Panc1 (cell line): ENCODE results near the gene TET3. TPM values are rescaled to one million over a fixed set of nuclear protein-coding genes. Genes with fewer than 3 reads are reported as not detected.

Experiments
- ATAC-seq: fragments of 200-7000 bp; cut with Tn5 transposase; 2 replicates; pipeline ENCODE4 v1.9.1; 2020; ENCODE audit warnings: mild to moderate bottlenecking, moderate library complexity
- BruUV-seq: library from RNA; stranded (reverse); fragments of 400-500 nt; replicated peaks from 2 replicates; lab custom pipeline; 2021; lab: Mats Ljungman, UMichigan
- CTCF ChIA-PET: fragments of 300-600 bp; sonication (Branson Sonifier 250); formaldehyde crosslinking; loops from one replicate; lab custom pipeline; 2022; ENCODE audit warnings: antibody characterized with exemption; lab: Charles Lee
- POLR2A ChIA-PET: fragments of 300-600 bp; sonication (Branson Sonifier 250); formaldehyde crosslinking; loops from one replicate; lab custom pipeline; 2022; ENCODE audit warnings: antibody characterized with exemption; lab: Charles Lee
- DNase-seq: peaks from one replicate; pipeline ENCODE4 v3.0.0-alpha.2; 2010; ENCODE audit warnings: low read depth, low spot score
- H3K27ac ChIP-seq: 2 replicates; pipeline ENCODE4 v1.5.1; 2011; ENCODE audit warnings: mild to moderate bottlenecking, low read length, inconsistent platforms
- H3K27me3 ChIP-seq: fragments of 200-500 bp; sonication (Bioruptor generic); 2 replicates; pipeline ENCODE4 v1.6.0; 2014; ENCODE audit warnings: low read length, inconsistent platforms; ENCODE audit not compliant: control insufficient read depth, insufficient read depth
- H3K36me3 ChIP-seq: fragments of 200-500 bp; sonication (Bioruptor generic); 2 replicates; pipeline ENCODE4 v1.5.1; 2014; ENCODE audit warnings: inconsistent platforms, mild to moderate bottlenecking, low read length, moderate library complexity; ENCODE audit not compliant: control insufficient read depth, insufficient read depth
- H3K4me1 ChIP-seq: 2 replicates; pipeline ENCODE4 v1.5.1; 2011; ENCODE audit warnings: inconsistent platforms, mild to moderate bottlenecking, low read length, moderate library complexity; ENCODE audit not compliant: control insufficient read depth, insufficient read depth
- H3K4me3 ChIP-seq, 2 experiments: 2 replicates each; pipeline ENCODE4 v1.5.1; 2011 to 2012; ENCODE audit warnings: low read depth in 2 of 2, low read length in 2 of 2, mild to moderate bottlenecking in 2 of 2, inconsistent platforms in 1 of 2, moderate library complexity in 1 of 2
- H3K9me3 ChIP-seq: fragments of 200-500 bp; sonication (Bioruptor generic); 2 replicates; pipeline ENCODE4 v1.5.1; 2014; ENCODE audit warnings: low read depth, mild to moderate bottlenecking, inconsistent platforms, low read length, moderate library complexity; ENCODE audit not compliant: control insufficient read depth, insufficient read depth
- CTCF ChIP-seq: fragments of 450-650 bp; IDR thresholded peaks from 2 replicates; pipeline ENCODE4 v1.5.1; 2017; ENCODE audit warnings: mild to moderate bottlenecking
- POLR2AphosphoS5 ChIP-seq: IDR thresholded peaks from 2 replicates; pipeline ENCODE4 v1.6.1; 2012; ENCODE audit warnings: mild to moderate bottlenecking, low read depth, low read length, moderate library complexity
- REST ChIP-seq, 2 experiments: IDR thresholded peaks; 2 replicates each; pipeline ENCODE4 v1.6.1; 2011 to 2012; ENCODE audit warnings: low read depth in 2 of 2, control low read depth in 1 of 2, low read length in 1 of 2, mild to moderate bottlenecking in 1 of 2, moderate library complexity in 1 of 2; ENCODE audit not compliant: insufficient read depth in 1 of 2
- SIN3A ChIP-seq: IDR thresholded peaks from 2 replicates; pipeline ENCODE4 v1.6.1; 2012; ENCODE audit warnings: low read depth, mild to moderate bottlenecking, low read length, moderate library complexity, borderline replicate concordance; ENCODE audit not compliant: insufficient read depth
- TCF7L2 ChIP-seq: IDR thresholded peaks from 2 replicates; pipeline ENCODE4 v1.6.1; 2011; ENCODE audit warnings: mild to moderate bottlenecking, low read depth, low read length, inconsistent platforms
- in situ Hi-C: cut with HindIII; loops from 2 replicates; pipeline ENCODE4 v1.10.0; 2016; ENCODE audit warnings: low sequenced_read_pairs, low pct_unique_long_range_greater_than_20kb
- intact Hi-C: fragments of 100-400 bp; cut with micrococcal nuclease; formaldehyde crosslinking; loops from one replicate; pipeline ENCODE4 v1.10.0; 2022; ENCODE audit not compliant: unreplicated experiment
- total RNA-seq: library from RNA; stranded (reverse); gene quantifications from one replicate; pipeline ENCODE4 v1.2.1, GENCODE V29; 2021; ENCODE audit not compliant: unreplicated experiment

The TET3 gene
- total RNA-seq, 1 experiment from 2014 or later, result 13.1 TPM

GRCh38 chr2:73968357-73968937, 16.3 kb upstream of the TET3 start:
- ChIA-PET CTCF (interaction anchor here (0.6 to 0.7 kb wide), 2 partner anchors 142 to 189 kb away, joined by 5 to 9 read pairs; partner anchors contain the start of gene DUSP11), POLR2A (no interaction called here)
- in situ Hi-C loops (no loop called here), intact Hi-C loops (no loop called here)
- BruUV-seq, result no TSS peak
- no peaks in the 10 kb centered on the region for H3K27me3 ChIP-seq
- H3K9me3 ChIP-seq, result no peaks in the 10 kb centered on the region
- H3K4me1 ChIP-seq, result no peaks in the 10 kb centered on the region
- no peaks in the 10 kb centered on the region for H3K36me3 ChIP-seq
- ATAC-seq (no peak), DNase-seq (no peak)
- no peak overlapping the region for H3K4me3 ChIP-seq
- no peak for TF ChIP-seq TCF7L2
- no peak for TF ChIP-seq SIN3A
- TF ChIP-seq REST (IDR thresholded peaks at IDR 0.05; ENCODE audit: insufficient read depth in 1 of 2, low read depth in 2 of 2, low read length in 1 of 2), result no peak
- no peak for TF ChIP-seq POLR2AphosphoS5
- TF ChIP-seq CTCF, result no peak
- no peak overlapping the region for H3K27ac ChIP-seq

- Histone ChIP-seq H3K4me3 (no peak overlapping the region), H3K27ac (no peak overlapping the region), H3K4me1 (no peaks in the 10 kb centered on the region), H3K9me3 (no peaks in the 10 kb centered on the region), H3K27me3 (no peaks in the 10 kb centered on the region), H3K36me3 (no peaks in the 10 kb centered on the region)
- intact Hi-C loops (no loop called here), in situ Hi-C loops (no loop called here)
- POLR2A ChIA-PET, result no interaction called here
- BruUV-seq, result no TSS peak
- CTCF ChIA-PET, result no interaction called here
- no peak for ATAC-seq
- no peak for DNase-seq
- TF ChIP-seq POLR2AphosphoS5, result no peak
- TF ChIP-seq REST (IDR thresholded peaks at IDR 0.05; ENCODE audit: insufficient read depth in 1 of 2, low read depth in 2 of 2, low read length in 1 of 2), result no peak
- TF ChIP-seq SIN3A, result no peak
- no peak for TF ChIP-seq CTCF
- TF ChIP-seq TCF7L2, result no peak
These were observed 15.4 kb upstream of the TET3 start for GRCh38 chr2:73969356-73969755.
